ENCODE data around the gene ABHD11. TPM values are rescaled to one million over a fixed set of nuclear protein-coding genes. Genes with fewer than 3 reads are reported as not detected.
"Not testable (repeated sequence)": the region's sequence is repeated elsewhere in the genome, so short reads cannot be mapped to it uniquely, and the experiment has no call there.

ABHD11 gene
- polyA plus RNA-seq (2012; ENCODE audit: missing spikeins), result 8.5 TPM

- TF ChIP-seq POLR2AphosphoS5 (IDR thresholded peaks at IDR 0.05; ENCODE audit: low read depth, low read length), result peak; percentile 82
- TF ChIP-seq POLR2A (IDR thresholded peaks at IDR 0.05; ENCODE audit: low read depth, low read length), result peak; percentile 89
- TF ChIP-seq TAF1 (IDR thresholded peaks at IDR 0.05; ENCODE audit: borderline replicate concordance, low read depth, low read length), result peak; percentile 48; the same call in 1 of the 2 replicates
- FAIRE-seq, result peak; percentile 98
- peak; percentile 96 for DNase-seq (ENCODE audit: insufficient read length)
These were observed at the start of gene ABHD11 for GRCh38 chr7:73738612-73739386. Gene ABHD11 (minus strand): TSS chr7:73738802. CDS start chr7:73738770, 32 bp downstream.

- FAIRE-seq; DNase-seq (ENCODE audit: insufficient read length): not testable (repeated sequence)
These were observed 49.1 kb upstream of the ABHD11 start for GRCh38 chr7:73787786-73788048.

GRCh38 chr7:73786588-73786987, 48.0 kb upstream of the ABHD11 start:
- TF ChIP-seq TAF1 (IDR thresholded peaks at IDR 0.05; ENCODE audit: borderline replicate concordance, low read depth, low read length), result no peak
- no peak for TF ChIP-seq POLR2AphosphoS5 (IDR thresholded peaks at IDR 0.05; ENCODE audit: low read depth, low read length)
- no peak for TF ChIP-seq POLR2A (IDR thresholded peaks at IDR 0.05; ENCODE audit: low read depth, low read length)
- no peak for FAIRE-seq

GRCh38 chr7:73779517-73779916, 40.9 kb upstream of the ABHD11 start:
- no peak for FAIRE-seq
- DNase-seq (ENCODE audit: insufficient read length), result no peak
- TF ChIP-seq TAF1 (IDR thresholded peaks at IDR 0.05; ENCODE audit: borderline replicate concordance, low read depth, low read length) (no peak), POLR2A (IDR thresholded peaks at IDR 0.05; ENCODE audit: low read depth, low read length) (no peak), POLR2AphosphoS5 (IDR thresholded peaks at IDR 0.05; ENCODE audit: low read depth, low read length) (no peak)

More at GRCh38 chr7:73786588-73786987, 48.0 kb upstream of the ABHD11 start:
- no peak for DNase-seq (ENCODE audit: insufficient read length)

GRCh38 chr7:73778801-73779389, 40.3 kb upstream of the ABHD11 start:
- FAIRE-seq (no peak), DNase-seq (ENCODE audit: insufficient read length) (no peak)
- TF ChIP-seq POLR2AphosphoS5 (IDR thresholded peaks at IDR 0.05; ENCODE audit: low read depth, low read length) (no peak), POLR2A (IDR thresholded peaks at IDR 0.05; ENCODE audit: low read depth, low read length) (no peak), TAF1 (IDR thresholded peaks at IDR 0.05; ENCODE audit: borderline replicate concordance, low read depth, low read length) (no peak)

- FAIRE-seq (no peak), DNase-seq (ENCODE audit: insufficient read length) (no peak)
- TF ChIP-seq TAF1 (IDR thresholded peaks at IDR 0.05; ENCODE audit: borderline replicate concordance, low read depth, low read length) (no peak), POLR2A (IDR thresholded peaks at IDR 0.05; ENCODE audit: low read depth, low read length) (no peak), POLR2AphosphoS5 (IDR thresholded peaks at IDR 0.05; ENCODE audit: low read depth, low read length) (no peak)
These were observed 36.3 kb upstream of the ABHD11 start for GRCh38 chr7:73774923-73775322.

GRCh38 chr7:73773700-73774517, 35.3 kb upstream of the ABHD11 start:
- DNase-seq (ENCODE audit: insufficient read length), result no peak
- TF ChIP-seq POLR2AphosphoS5 (IDR thresholded peaks at IDR 0.05; ENCODE audit: low read depth, low read length) (no peak), POLR2A (IDR thresholded peaks at IDR 0.05; ENCODE audit: low read depth, low read length) (no peak), TAF1 (IDR thresholded peaks at IDR 0.05; ENCODE audit: borderline replicate concordance, low read depth, low read length) (no peak)
- no peak for FAIRE-seq

GRCh38 chr7:73770860-73771670, 32.5 kb upstream of the ABHD11 start:
- TF ChIP-seq POLR2A (IDR thresholded peaks at IDR 0.05; ENCODE audit: low read depth, low read length) (no peak), TAF1 (IDR thresholded peaks at IDR 0.05; ENCODE audit: borderline replicate concordance, low read depth, low read length) (no peak), POLR2AphosphoS5 (IDR thresholded peaks at IDR 0.05; ENCODE audit: low read depth, low read length) (no peak)
- FAIRE-seq (no peak), DNase-seq (ENCODE audit: insufficient read length) (no peak)

GRCh38 chr7:73770002-73770859, 31.6 kb upstream of the ABHD11 start, which contains the start of gene CLDN3:
Gene CLDN3 (minus strand): TSS chr7:73770270. CDS start chr7:73770049, 221 bp downstream.
- TF ChIP-seq POLR2AphosphoS5 (IDR thresholded peaks at IDR 0.05; ENCODE audit: low read depth, low read length) (no peak), TAF1 (IDR thresholded peaks at IDR 0.05; ENCODE audit: borderline replicate concordance, low read depth, low read length) (no peak), POLR2A (IDR thresholded peaks at IDR 0.05; ENCODE audit: low read depth, low read length) (no peak)
- FAIRE-seq (no peak), DNase-seq (ENCODE audit: insufficient read length) (no peak)

- FAIRE-seq (no peak), DNase-seq (ENCODE audit: insufficient read length) (no peak)
- TF ChIP-seq POLR2AphosphoS5 (IDR thresholded peaks at IDR 0.05; ENCODE audit: low read depth, low read length) (no peak), POLR2A (IDR thresholded peaks at IDR 0.05; ENCODE audit: low read depth, low read length) (no peak), TAF1 (IDR thresholded peaks at IDR 0.05; ENCODE audit: borderline replicate concordance, low read depth, low read length) (no peak)
These were observed 30.9 kb upstream of the ABHD11 start for GRCh38 chr7:73769481-73770001.
